ENCODE results near the gene LAMA5. TPM values are rescaled to one million over a fixed set of nuclear protein-coding genes. Genes with fewer than 3 reads are reported as not detected.

Gene LAMA5
- total RNA-seq, 2 donors from 2014 or later = 315 to 369 TPM

DNA sequence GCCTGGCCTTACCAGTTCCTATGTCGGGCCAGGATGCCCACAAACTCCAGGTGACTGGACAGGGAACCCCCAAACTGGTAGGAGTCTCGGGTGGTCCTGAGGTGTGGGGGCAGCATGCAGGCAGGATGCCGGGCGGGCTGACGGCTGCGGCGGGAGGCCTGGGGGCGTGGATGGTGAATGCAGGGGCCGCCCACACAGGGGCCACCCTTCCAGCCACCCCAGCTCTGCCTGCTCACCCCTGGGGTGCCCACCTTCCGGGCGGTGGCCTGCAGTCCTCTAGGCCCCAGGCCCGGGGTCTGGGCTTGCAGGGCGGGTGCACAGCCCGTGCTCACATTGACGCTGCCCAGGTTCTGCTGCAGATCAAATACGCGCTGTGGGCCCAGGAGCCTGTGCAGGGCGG, 56.0 kb downstream of the LAMA5 start:
- Mint-ChIP-seq H3K27me3 (ENCODE audit: insufficient read depth) (no peaks in the 10 kb centered on the region), H3K4me3 (no peak overlapping the region), H3K9me3 (no peaks in the 10 kb centered on the region), H3K27ac (no peak overlapping the region), H3K36me3 (ENCODE audit: low read depth) (peaks cover 27% of the 10 kb centered on the region), H3K4me1 (no peaks in the 10 kb centered on the region)
- Histone ChIP-seq H3K27me3 (ENCODE audit: control insufficient read depth, insufficient read depth, low read length, poor library complexity, severe bottlenecking) (no peaks in the 10 kb centered on the region), H3K4me3 (ENCODE audit: low read length) (no peak overlapping the region), H3K27ac (ENCODE audit: low read depth, low read length) (peak overlapping the region; percentile 57), H3K36me3 (ENCODE audit: control insufficient read depth, insufficient read depth, low read length) (peaks cover 40% of the 10 kb centered on the region), H3K9ac (ENCODE audit: extremely low read depth, low read length, poor library complexity, severe bottlenecking) (no peak overlapping the region), H3K4me1 (ENCODE audit: control insufficient read depth, insufficient read depth, low read length) (no peaks in the 10 kb centered on the region), H3K9me3 (ENCODE audit: control insufficient read depth, low read length) (no peaks in the 10 kb centered on the region)
- no peak for DNase-seq
- TF ChIP-seq, protein P1, sequence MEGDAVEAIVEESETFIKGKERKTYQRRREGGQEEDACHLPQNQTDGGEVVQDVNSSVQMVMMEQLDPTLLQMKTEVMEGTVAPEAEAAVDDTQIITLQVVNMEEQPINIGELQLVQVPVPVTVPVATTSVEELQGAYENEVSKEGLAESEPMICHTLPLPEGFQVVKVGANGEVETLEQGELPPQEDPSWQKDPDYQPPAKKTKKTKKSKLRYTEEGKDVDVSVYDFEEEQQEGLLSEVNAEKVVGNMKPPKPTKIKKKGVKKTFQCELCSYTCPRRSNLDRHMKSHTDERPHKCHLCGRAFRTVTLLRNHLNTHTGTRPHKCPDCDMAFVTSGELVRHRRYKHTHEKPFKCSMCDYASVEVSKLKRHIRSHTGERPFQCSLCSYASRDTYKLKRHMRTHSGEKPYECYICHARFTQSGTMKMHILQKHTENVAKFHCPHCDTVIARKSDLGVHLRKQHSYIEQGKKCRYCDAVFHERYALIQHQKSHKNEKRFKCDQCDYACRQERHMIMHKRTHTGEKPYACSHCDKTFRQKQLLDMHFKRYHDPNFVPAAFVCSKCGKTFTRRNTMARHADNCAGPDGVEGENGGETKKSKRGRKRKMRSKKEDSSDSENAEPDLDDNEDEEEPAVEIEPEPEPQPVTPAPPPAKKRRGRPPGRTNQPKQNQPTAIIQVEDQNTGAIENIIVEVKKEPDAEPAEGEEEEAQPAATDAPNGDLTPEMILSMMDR (conservative IDR thresholded peaks at IDR 0.05) = no peak
- 94 to 99% methylated on average over 10 to 18 of the region's 18 CpGs for WGBS, 2 experiments (ENCODE audit: insufficient coverage in 1 of 2, insufficient read length in 1 of 2)

DNA sequence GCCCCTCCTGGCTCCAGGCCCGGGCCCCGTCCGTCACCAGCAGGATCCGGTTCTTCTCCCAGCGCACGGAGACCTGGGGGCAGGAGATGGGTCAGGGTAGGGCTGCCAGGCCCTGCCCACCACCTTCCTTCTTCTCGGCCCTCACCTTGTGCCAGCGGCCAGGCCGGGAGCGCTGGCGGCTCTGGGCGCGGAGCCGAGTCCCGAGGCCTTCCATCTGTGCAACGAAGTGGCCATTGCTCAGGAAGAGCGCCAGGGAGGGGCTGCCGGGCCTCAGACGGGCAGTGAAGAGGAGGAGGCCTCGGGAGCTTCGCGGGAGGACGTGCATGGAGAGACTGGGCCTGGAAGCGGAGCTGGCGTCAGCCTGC, 56.4 kb downstream of the LAMA5 start:
- Mint-ChIP-seq H3K36me3 (ENCODE audit: low read depth) (peaks cover 26% of the 10 kb centered on the region), H3K9me3 (no peaks in the 10 kb centered on the region), H3K4me3 (no peak overlapping the region), H3K27me3 (ENCODE audit: insufficient read depth) (no peaks in the 10 kb centered on the region), H3K27ac (no peak overlapping the region), H3K4me1 (no peaks in the 10 kb centered on the region)
- TF ChIP-seq, protein P1 (conservative IDR thresholded peaks at IDR 0.05) = no peak
- H3K27me3 ChIP-seq (ENCODE audit: control insufficient read depth, insufficient read depth, low read length, poor library complexity, severe bottlenecking) = no peaks in the 10 kb centered on the region
- no peak overlapping the region for H3K9ac ChIP-seq (ENCODE audit: extremely low read depth, low read length, poor library complexity, severe bottlenecking)
- 93 to 95% methylated on average over 21 to 25 of the region's 25 CpGs for WGBS, 2 experiments (ENCODE audit: insufficient coverage in 1 of 2, insufficient read length in 1 of 2)
- no peak overlapping the region for H3K4me3 ChIP-seq (ENCODE audit: low read length)
- H3K9me3 ChIP-seq (ENCODE audit: control insufficient read depth, low read length) = no peaks in the 10 kb centered on the region
- H3K27ac ChIP-seq (ENCODE audit: low read depth, low read length) = peak overlapping the region; percentile 57
- peaks cover 37% of the 10 kb centered on the region for H3K36me3 ChIP-seq (ENCODE audit: control insufficient read depth, insufficient read depth, low read length)
- no peak for DNase-seq
- H3K4me1 ChIP-seq (ENCODE audit: control insufficient read depth, insufficient read depth, low read length) = no peaks in the 10 kb centered on the region

DNA sequence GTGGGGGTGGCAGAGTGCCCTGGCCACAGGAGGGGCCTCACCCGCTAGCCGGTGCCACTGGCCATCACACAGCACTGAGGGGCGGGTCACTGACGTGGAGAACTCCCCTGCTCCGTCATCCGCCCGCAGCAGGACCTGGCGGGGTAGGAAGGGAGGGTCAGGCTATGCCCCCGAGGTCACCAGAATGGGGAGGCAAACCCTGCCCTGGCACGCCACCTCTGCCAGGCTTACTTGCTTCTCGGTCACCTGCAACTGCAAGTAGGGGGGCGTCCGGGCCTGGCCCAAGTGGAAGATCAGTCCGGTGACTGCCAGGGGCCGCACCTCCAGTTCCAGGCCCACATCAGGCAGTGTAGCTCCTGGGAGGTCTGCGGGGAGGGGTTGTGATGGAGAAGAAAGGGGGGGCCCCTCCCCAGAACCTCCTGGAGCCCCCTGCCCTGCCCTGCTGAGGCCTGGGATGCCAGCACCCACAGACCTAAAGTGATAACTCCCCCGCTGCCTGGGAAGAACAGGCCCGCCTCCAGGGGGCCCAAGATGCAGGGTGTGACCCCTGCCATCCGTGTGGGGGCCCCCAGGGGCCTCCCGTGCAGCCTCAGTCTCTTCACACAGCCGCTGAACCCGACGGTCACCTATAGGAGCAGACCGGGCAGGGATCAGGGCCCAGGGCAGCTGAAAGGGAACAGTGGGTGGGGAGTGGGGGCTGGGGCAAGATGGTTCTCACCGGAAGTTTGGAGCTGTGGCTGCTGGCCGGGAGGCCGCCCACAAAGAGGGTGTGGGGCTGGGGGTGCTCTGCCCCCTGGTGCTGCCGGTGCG, 57.0 kb downstream of the LAMA5 start:
- peaks cover 3% of the 10 kb centered on the region for H3K4me1 ChIP-seq (ENCODE audit: control insufficient read depth, insufficient read depth, low read length)
- H3K4me3 Mint-ChIP-seq = no peak overlapping the region
- no peaks in the 10 kb centered on the region for H3K27me3 Mint-ChIP-seq (ENCODE audit: insufficient read depth)
- H3K9ac ChIP-seq (ENCODE audit: extremely low read depth, low read length, poor library complexity, severe bottlenecking) = no peak overlapping the region
- peaks cover 26% of the 10 kb centered on the region for H3K36me3 Mint-ChIP-seq (ENCODE audit: low read depth)
- peaks cover 3% of the 10 kb centered on the region for H3K4me1 Mint-ChIP-seq
- no peaks in the 10 kb centered on the region for H3K27me3 ChIP-seq (ENCODE audit: control insufficient read depth, insufficient read depth, low read length, poor library complexity, severe bottlenecking)
- no peak overlapping the region for H3K4me3 ChIP-seq (ENCODE audit: low read length)
- H3K36me3 ChIP-seq (ENCODE audit: control insufficient read depth, insufficient read depth, low read length) = peaks cover 37% of the 10 kb centered on the region
- TF ChIP-seq, protein P1 (conservative IDR thresholded peaks at IDR 0.05) = no peak
- no peak overlapping the region for H3K27ac Mint-ChIP-seq
- 94 to 95% methylated on average over 14 to 29 of the region's 29 CpGs for WGBS, 2 experiments (ENCODE audit: insufficient coverage in 1 of 2, insufficient read length in 1 of 2)
- H3K9me3 Mint-ChIP-seq = no peaks in the 10 kb centered on the region
- peak overlapping the region; percentile 24 for H3K27ac ChIP-seq (ENCODE audit: low read depth, low read length)
- H3K9me3 ChIP-seq (ENCODE audit: control insufficient read depth, low read length) = no peaks in the 10 kb centered on the region
- no peak for DNase-seq

Measured in endodermal cell (in vitro differentiated cells).